DND-41 (cell line): ENCODE data around the gene ZBTB49.

ENCODE experiments used
- ATAC-seq: fragments of 200-7000 bp; cut with Tn5 transposase; 3 replicates; pipeline ENCODE4 v1.9.1; 2021; ENCODE audit warnings: low read depth; ENCODE audit not compliant: insufficient read depth
- DNase-seq: peaks from one replicate; pipeline ENCODE4 v3.0.0-alpha.2; 2020
- H2AFZ ChIP-seq: 2 replicates; pipeline ENCODE4 v1.6.0; 2012; ENCODE audit warnings: low read depth, low read length
- H3K27ac ChIP-seq: 2 replicates; pipeline ENCODE4 v1.5.1; 2012; ENCODE audit warnings: low read length, inconsistent platforms
- H3K27me3 ChIP-seq: fragments of 200-600 bp; sonication (generic); 2 replicates; pipeline ENCODE4 v1.6.0; 2012; ENCODE audit warnings: low read length, mild to moderate bottlenecking, inconsistent platforms; ENCODE audit not compliant: insufficient read depth, poor library complexity
- H3K36me3 ChIP-seq: 2 replicates; pipeline ENCODE4 v1.5.1; 2012; ENCODE audit warnings: low read length, inconsistent platforms; ENCODE audit not compliant: insufficient read depth
- H3K4me1 ChIP-seq: 2 replicates; pipeline ENCODE4 v1.5.1; 2012; ENCODE audit warnings: mild to moderate bottlenecking, low read length; ENCODE audit not compliant: insufficient read depth
- H3K4me2 ChIP-seq: 2 replicates; pipeline ENCODE4 v1.6.0; 2012; ENCODE audit warnings: mild to moderate bottlenecking, moderate library complexity, low read length, inconsistent platforms; ENCODE audit not compliant: insufficient read depth
- H3K4me3 ChIP-seq, 2 experiments: fragments of 200-600 bp in 1 of 2; shearing (Covaris generic) in 1 of 2; 2 replicates each; pipeline ENCODE4 v1.5.1; 2012 to 2016; ENCODE audit warnings: inconsistent platforms in 2 of 2, low read length in 2 of 2, mild to moderate bottlenecking in 2 of 2, low read depth in 1 of 2, moderate library complexity in 1 of 2
- H3K79me2 ChIP-seq: 2 replicates; pipeline ENCODE4 v1.6.0; 2012; ENCODE audit warnings: low read length, inconsistent platforms; ENCODE audit not compliant: insufficient read depth
- H3K9ac ChIP-seq: 2 replicates; pipeline ENCODE4 v1.6.0; 2012; ENCODE audit warnings: low read depth, mild to moderate bottlenecking, inconsistent platforms, low read length, moderate library complexity
- H3K9me3 ChIP-seq: 2 replicates; pipeline ENCODE4 v1.5.1; 2012; ENCODE audit warnings: low read length, moderate library complexity, mild to moderate bottlenecking, inconsistent platforms; ENCODE audit not compliant: insufficient read depth, severe bottlenecking
- H4K20me1 ChIP-seq: 2 replicates; pipeline ENCODE4 v1.6.0; 2012; ENCODE audit warnings: low read length; ENCODE audit not compliant: insufficient read depth
- EZH2 ChIP-seq: IDR thresholded peaks from 3 replicates; pipeline ENCODE4 v1.6.1; 2012; ENCODE audit warnings: borderline replicate concordance, low read depth, mild to moderate bottlenecking, moderate library complexity, low read length, inconsistent platforms; ENCODE audit not compliant: severe bottlenecking
- TF ChIP-seq, protein P1 (sequence below): IDR thresholded peaks from 2 replicates; pipeline ENCODE4 v1.5.1; 2012; ENCODE audit warnings: borderline replicate concordance, low read length, moderate library complexity, mild to moderate bottlenecking; ENCODE audit not compliant: poor library complexity, severe bottlenecking; ENCODE audit errors: extremely low read depth

ZBTB49 gene

DNA sequence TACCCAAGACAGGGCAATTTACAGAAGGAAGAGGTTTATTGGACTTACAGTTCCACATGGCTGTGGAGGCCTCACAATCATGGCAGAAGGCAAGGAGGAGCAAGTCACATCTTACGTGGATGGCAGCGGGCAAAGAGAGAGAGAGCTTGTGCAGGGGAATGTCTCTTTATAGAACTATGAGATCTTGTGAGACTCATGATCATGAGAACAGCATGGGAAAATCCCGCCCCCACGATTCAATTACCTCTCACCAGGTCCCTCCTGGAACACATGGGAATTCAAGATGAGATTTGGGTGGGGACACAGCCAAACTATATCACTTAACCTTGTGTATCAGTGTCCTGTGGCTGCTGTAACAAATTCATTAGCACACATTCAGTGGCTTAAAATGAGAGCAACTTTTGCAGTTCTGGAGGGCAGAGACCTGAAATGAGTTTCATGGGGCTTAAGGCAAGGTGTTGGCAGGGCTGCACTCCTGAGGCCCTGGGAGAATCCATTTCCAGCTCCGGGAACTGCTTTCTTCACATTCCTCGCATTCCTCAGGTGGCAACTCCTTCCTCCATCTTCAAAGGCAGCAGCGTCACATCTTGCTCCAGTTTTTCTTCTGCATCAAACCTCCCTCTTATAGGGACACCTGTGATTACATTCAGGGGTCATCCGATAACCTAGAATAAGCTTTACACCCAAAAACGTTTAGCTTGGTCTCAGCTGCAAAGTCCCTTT is 74.6 kb downstream of the ZBTB49 start:
- no peak for ATAC-seq
- H3K9me3 ChIP-seq, result no peaks in the 10 kb centered on the region
- H3K27ac ChIP-seq, result no peak overlapping the region
- H3K36me3 ChIP-seq, result no peaks in the 10 kb centered on the region
- no peaks in the 10 kb centered on the region for H3K4me1 ChIP-seq
- no peak overlapping the region for H3K4me2 ChIP-seq
- TF ChIP-seq, protein P1, sequence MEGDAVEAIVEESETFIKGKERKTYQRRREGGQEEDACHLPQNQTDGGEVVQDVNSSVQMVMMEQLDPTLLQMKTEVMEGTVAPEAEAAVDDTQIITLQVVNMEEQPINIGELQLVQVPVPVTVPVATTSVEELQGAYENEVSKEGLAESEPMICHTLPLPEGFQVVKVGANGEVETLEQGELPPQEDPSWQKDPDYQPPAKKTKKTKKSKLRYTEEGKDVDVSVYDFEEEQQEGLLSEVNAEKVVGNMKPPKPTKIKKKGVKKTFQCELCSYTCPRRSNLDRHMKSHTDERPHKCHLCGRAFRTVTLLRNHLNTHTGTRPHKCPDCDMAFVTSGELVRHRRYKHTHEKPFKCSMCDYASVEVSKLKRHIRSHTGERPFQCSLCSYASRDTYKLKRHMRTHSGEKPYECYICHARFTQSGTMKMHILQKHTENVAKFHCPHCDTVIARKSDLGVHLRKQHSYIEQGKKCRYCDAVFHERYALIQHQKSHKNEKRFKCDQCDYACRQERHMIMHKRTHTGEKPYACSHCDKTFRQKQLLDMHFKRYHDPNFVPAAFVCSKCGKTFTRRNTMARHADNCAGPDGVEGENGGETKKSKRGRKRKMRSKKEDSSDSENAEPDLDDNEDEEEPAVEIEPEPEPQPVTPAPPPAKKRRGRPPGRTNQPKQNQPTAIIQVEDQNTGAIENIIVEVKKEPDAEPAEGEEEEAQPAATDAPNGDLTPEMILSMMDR, result no peak
- TF ChIP-seq EZH2, result no peak
- H3K4me3 ChIP-seq, result no peak overlapping the region
- no peak overlapping the region for H3K9ac ChIP-seq
- no peaks in the 10 kb centered on the region for H3K79me2 ChIP-seq
- DNase-seq, result no peak
- no peaks in the 10 kb centered on the region for H4K20me1 ChIP-seq
- no peaks in the 10 kb centered on the region for H3K27me3 ChIP-seq
- H2AFZ ChIP-seq, result no peak overlapping the region

DNA sequence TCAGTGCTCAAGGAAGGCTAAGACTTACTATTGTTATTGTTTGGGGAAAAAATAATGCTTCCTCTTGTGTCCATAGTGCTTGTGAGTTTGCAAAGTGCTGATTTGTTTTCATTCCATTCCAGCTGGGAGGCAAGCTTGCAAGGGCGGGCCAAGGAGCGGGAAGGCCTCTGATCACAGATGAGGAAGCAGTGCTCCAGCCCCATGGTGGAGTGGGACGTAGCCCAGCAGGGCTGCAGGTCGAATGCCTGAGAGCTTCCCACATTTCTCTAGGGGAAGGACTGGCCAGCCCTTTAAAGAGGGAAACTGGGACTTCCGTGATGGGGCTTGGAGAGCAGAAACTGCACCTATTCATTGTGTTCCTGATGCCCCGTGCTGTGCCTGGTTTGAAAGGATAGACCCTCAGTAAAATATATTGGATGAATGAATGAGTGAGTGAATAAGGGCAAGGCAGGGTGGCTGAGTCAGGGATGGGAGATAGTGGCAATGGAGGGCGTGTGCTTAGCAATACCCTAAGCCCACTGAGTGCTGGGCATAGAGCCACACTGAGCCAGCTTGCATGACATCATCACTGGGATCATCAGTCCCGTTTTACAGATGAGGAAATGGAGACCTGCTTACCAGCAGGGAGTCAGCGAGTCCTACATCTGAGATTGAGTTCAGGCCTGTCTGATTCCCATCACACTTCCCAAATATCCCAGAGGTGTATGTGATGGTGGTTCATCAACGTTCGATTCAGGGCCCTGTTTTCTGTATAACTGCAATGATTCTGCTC is 78.9 kb downstream of the ZBTB49 start:
- Histone ChIP-seq H3K4me2 (no peak overlapping the region), H3K4me1 (no peaks in the 10 kb centered on the region), H3K79me2 (no peaks in the 10 kb centered on the region), H2AFZ (no peak overlapping the region), H4K20me1 (no peaks in the 10 kb centered on the region), H3K27ac (no peak overlapping the region), H3K9ac (no peak overlapping the region), H3K27me3 (no peaks in the 10 kb centered on the region), H3K36me3 (no peaks in the 10 kb centered on the region), H3K9me3 (no peaks in the 10 kb centered on the region), H3K4me3 (no peak overlapping the region)
- DNase-seq (no peak), ATAC-seq (no peak)
- TF ChIP-seq EZH2, result no peak
- TF ChIP-seq, protein P1, result no peak
